ENCODE results near the gene NXPE2. TPM values are rescaled to one million over a fixed set of nuclear protein-coding genes. Genes with fewer than 3 reads are reported as not detected.

Gene NXPE2
- total RNA-seq, 2 donors from 2014 or later = 22.2 to 33.8 TPM

DNA sequence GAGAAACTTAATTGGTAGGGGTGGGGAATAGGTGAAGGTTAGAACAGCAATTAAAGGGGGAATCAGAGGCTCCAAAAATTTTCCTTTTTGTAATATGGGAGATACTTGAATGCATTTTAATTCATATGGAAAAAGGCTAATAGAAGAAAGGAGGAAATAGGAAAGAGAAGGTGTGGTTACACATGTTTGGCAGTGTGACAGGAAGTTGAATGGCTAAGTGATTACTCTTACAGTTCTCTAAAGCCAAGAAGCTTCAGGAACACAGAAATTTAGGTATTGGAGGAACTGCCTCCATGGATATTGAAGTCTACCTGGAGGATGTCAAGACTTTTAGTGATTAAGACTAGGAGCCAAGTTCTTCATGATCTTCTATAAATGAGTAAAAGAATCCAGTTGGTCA, 6.3 kb downstream of the NXPE2 start:
- DNase-seq = no peak
- H3K4me3 ChIP-seq = no peak overlapping the region
- intact Hi-C loops (cut with DNase I) = no loop called here
- H3K4me1 ChIP-seq = no peaks in the 10 kb centered on the region
- H3K9me3 ChIP-seq = no peaks in the 10 kb centered on the region
- H3K27me3 ChIP-seq = no peaks in the 10 kb centered on the region
- peak overlapping the region; percentile 24 for H3K27ac ChIP-seq
- no peaks in the 10 kb centered on the region for H3K36me3 ChIP-seq
- H3K9ac ChIP-seq (ENCODE audit: low read depth in 2 of 2, low read length in 2 of 2) = no peak overlapping the region
- TF ChIP-seq CTCF (IDR thresholded peaks at IDR 0.05) = no peak

DNA sequence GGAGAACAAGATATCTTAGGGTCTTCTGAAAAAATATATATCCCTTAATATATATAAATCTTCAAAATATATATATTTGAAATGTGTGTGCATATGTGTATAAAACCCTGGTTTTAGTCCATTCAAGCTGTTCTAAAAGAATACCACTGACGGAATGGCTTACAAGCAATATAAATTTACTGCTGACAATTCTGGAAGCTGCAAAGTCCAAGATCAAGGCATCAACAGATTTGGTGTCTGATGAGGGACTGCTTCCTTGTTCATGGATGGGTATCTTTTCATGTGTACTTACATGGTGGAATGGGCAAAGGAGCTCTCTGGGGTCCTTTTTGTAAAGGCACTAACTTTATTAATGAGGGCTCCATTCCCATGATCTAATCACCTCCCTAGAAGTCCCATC, 6.8 kb downstream of the NXPE2 start:
- DNase-seq = no peak
- H3K9ac ChIP-seq (ENCODE audit: low read depth in 2 of 2, low read length in 2 of 2) = no peak overlapping the region
- peak overlapping the region; percentile 24 for H3K27ac ChIP-seq
- H3K4me1 ChIP-seq = no peaks in the 10 kb centered on the region
- no peaks in the 10 kb centered on the region for H3K9me3 ChIP-seq
- no peak overlapping the region for H3K4me3 ChIP-seq
- intact Hi-C loops (cut with DNase I) = no loop called here
- H3K36me3 ChIP-seq = no peaks in the 10 kb centered on the region
- TF ChIP-seq CTCF (IDR thresholded peaks at IDR 0.05) = no peak
- H3K27me3 ChIP-seq = no peaks in the 10 kb centered on the region

DNA sequence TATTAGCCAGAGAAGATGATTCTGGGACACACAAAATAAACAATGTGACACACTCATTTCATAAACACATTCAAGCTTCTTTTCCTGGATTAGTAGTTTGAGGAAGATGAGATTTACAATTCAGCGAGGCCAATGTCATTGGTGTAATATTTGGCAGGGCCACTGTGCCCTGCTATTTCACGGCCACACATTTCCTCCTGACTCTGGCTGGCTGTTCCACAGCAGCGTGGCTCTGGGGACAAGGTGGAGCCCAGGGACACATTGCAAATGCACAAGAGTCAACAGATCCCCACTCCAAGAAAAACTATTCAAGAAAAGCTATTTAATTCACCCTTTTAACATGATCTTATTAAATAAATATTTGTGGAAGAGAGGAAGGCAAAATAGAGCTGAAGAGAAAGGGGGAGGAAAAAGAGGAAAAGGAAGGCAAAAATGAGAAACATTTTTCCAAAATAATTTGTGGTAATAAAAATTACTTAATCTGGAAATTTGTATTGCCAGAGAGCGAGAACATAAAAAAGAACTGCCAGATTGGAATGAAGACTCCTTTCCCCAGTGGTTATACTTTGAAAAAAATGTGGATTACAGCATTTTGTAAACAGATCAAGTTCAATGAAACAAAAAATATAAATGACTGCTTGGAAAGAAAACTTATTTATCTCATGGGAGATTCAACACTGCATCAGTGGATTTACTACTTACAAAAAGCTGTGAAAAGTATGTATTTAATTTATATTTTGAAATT, 27.1 kb downstream of the NXPE2 start:
- TF ChIP-seq CTCF (IDR thresholded peaks at IDR 0.05) = no peak
- Histone ChIP-seq H3K27me3 (no peaks in the 10 kb centered on the region), H3K27ac (no peak overlapping the region), H3K36me3 (no peaks in the 10 kb centered on the region), H3K4me1 (no peaks in the 10 kb centered on the region), H3K4me3 (no peak overlapping the region), H3K9me3 (no peaks in the 10 kb centered on the region), H3K9ac (ENCODE audit: low read depth in 2 of 2, low read length in 2 of 2) (no peak overlapping the region)
- DNase-seq = no peak
- intact Hi-C loops (cut with DNase I) = no loop called here

DNA sequence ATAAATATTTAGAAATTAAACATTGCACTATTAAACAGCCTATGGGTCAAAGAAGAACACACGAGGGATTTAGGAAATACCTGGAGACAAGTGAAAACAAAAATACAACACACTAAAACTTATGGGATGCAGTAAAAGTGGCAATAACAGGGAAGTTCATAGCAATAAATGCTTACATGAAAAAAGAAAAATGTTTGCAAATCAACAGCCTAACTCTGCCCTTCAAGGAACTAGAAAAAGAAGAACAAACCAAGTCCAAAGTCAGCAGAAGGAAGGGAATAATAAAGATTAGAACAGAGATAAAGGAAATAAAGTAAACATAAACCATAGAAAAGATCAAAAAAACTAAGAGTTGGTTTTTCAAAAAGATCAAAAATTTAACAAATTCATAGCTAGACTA, 31.6 kb downstream of the NXPE2 start:
- peak overlapping the region; percentile 25 for H3K27ac ChIP-seq
- DNase-seq = no peak
- H3K9ac ChIP-seq (ENCODE audit: low read depth in 2 of 2, low read length in 2 of 2) = no peak overlapping the region
- H3K4me3 ChIP-seq = no peak overlapping the region
- H3K36me3 ChIP-seq = no peaks in the 10 kb centered on the region
- no peaks in the 10 kb centered on the region for H3K27me3 ChIP-seq
- H3K4me1 ChIP-seq = no peaks in the 10 kb centered on the region
- intact Hi-C loops (cut with DNase I) = no loop called here
- no peaks in the 10 kb centered on the region for H3K9me3 ChIP-seq
- TF ChIP-seq CTCF (IDR thresholded peaks at IDR 0.05) = no peak

GRCh38 chr11:114713756-114714155, 35.4 kb downstream of the NXPE2 start:
- Histone ChIP-seq H3K4me1 (no peaks in the 10 kb centered on the region), H3K36me3 (no peaks in the 10 kb centered on the region), H3K9ac (ENCODE audit: low read depth in 2 of 2, low read length in 2 of 2) (no peak overlapping the region), H3K9me3 (no peaks in the 10 kb centered on the region), H3K4me3 (no peak overlapping the region), H3K27ac (no peak overlapping the region), H3K27me3 (no peaks in the 10 kb centered on the region)
- intact Hi-C loops (cut with DNase I) = no loop called here
- TF ChIP-seq CTCF (IDR thresholded peaks at IDR 0.05) = no peak
- no peak for DNase-seq

All from colonic mucosa (tissue), 4 donors.